Spinal cord (tissue), 10 donors: ENCODE data around the gene GPR55. TPM values are rescaled to one million over a fixed set of nuclear protein-coding genes. Genes with fewer than 3 reads are reported as not detected.
A peak's percentile ranks its signal among the peaks of the same experiment; 100 is the strongest.

Source experiments
- DNase-seq, 6 donors: peaks; one replicate each; pipeline versions ENCODE4 v3.0.0 to v3.0.0-alpha.2; 2013 to 2015; ENCODE audit warnings: low spot score in 6 of 6, low read depth in 4 of 6
- H3K27ac ChIP-seq: one replicate; pipeline ENCODE4 v1.5.1; 2013; ENCODE audit warnings: low read depth, low read length, control low read depth
- H3K27me3 ChIP-seq: one replicate; pipeline ENCODE4 v1.6.1; 2013; ENCODE audit warnings: low read length; ENCODE audit not compliant: control insufficient read depth, insufficient read depth
- H3K36me3 ChIP-seq: one replicate; pipeline ENCODE4 v1.6.1; 2013; ENCODE audit warnings: low read length; ENCODE audit not compliant: control insufficient read depth, insufficient read depth
- H3K4me1 ChIP-seq: one replicate; pipeline ENCODE4 v1.6.1; 2013; ENCODE audit warnings: low read length; ENCODE audit not compliant: control insufficient read depth, insufficient read depth
- H3K4me3 ChIP-seq: one replicate; pipeline ENCODE4 v1.5.1; 2013; ENCODE audit warnings: low read depth, low read length, control low read depth
- H3K9me3 ChIP-seq: one replicate; pipeline ENCODE4 v1.6.1; 2013; ENCODE audit warnings: low read length; ENCODE audit not compliant: control insufficient read depth, insufficient read depth
- WGBS: methylation state at CpG from one replicate; pipeline ENCODE4 v1.1.5; 2013; ENCODE audit warnings: missing lambda C conversion rate; ENCODE audit not compliant: insufficient coverage; 5-methylcytosine and 5-hydroxymethylcytosine counted together
- polyA plus RNA-seq, 2 donors: library from polyadenylated mRNA; unstranded; fragments of 120-200 nt; gene quantifications; one replicate each; pipeline ENCODE4 v1.2.1, GENCODE V29; 2013; ENCODE audit not compliant: insufficient read length in 2 of 2
- total RNA-seq, 2 donors: library from RNA; depleted of rRNA in 1 of 2; stranded (reverse); fragments of 120-200 nt in 1 of 2; fragments of >200 nt in 1 of 2; gene quantifications; one replicate each; pipeline versions ENCODE4 v1.2.3 to v1.2.4, GENCODE V29; 2013 to 2014
- donor health status: healthy.

Gene GPR55
- total and polyA plus RNA-seq, 4 donors: 0.08 to 0.12 TPM; not detected in 2

GRCh38 chr2:230869914-230870543 lies 55.0 kb downstream of the GPR55 start:
- Histone ChIP-seq H3K9me3 (no peaks in the 10 kb centered on the region), H3K36me3 (peaks cover 56% of the 10 kb centered on the region), H3K27me3 (no peaks in the 10 kb centered on the region), H3K4me3 (no peak overlapping the region), H3K4me1 (peaks cover 84% of the 10 kb centered on the region), H3K27ac (peak overlapping the region; percentile 86)
- WGBS: 45% methylated on average over 11 of the region's 11 CpGs
- DNase-seq: peak in 1 of 6 donors; percentile 62

GRCh38 chr2:230868947-230869913 lies 55.8 kb downstream of the GPR55 start:
- H3K27me3 ChIP-seq: no peaks in the 10 kb centered on the region
- WGBS: 13% methylated on average over 16 of the region's 19 CpGs
- no peaks in the 10 kb centered on the region for H3K9me3 ChIP-seq
- peak overlapping the region; percentile 86 for H3K27ac ChIP-seq
- peak in 2 of 6 donors; percentile 58 to 87 for DNase-seq
- H3K4me1 ChIP-seq: peaks cover 87% of the 10 kb centered on the region
- H3K4me3 ChIP-seq: no peak overlapping the region
- peaks cover 48% of the 10 kb centered on the region for H3K36me3 ChIP-seq

GRCh38 chr2:230868161-230868946 lies 56.7 kb downstream of the GPR55 start:
- H3K4me3 ChIP-seq: no peak overlapping the region
- peak overlapping the region; percentile 86 for H3K27ac ChIP-seq
- H3K9me3 ChIP-seq: no peaks in the 10 kb centered on the region
- H3K36me3 ChIP-seq: peaks cover 39% of the 10 kb centered on the region
- DNase-seq: peak in 2 of 6 donors; percentile 83 to 86
- H3K27me3 ChIP-seq: no peaks in the 10 kb centered on the region
- H3K4me1 ChIP-seq: peaks cover 93% of the 10 kb centered on the region
- 13% methylated on average over 12 of the region's 15 CpGs for WGBS

- Histone ChIP-seq H3K4me3 (peak overlapping the region; percentile 79), H3K9me3 (no peaks in the 10 kb centered on the region), H3K36me3 (peaks cover 27% of the 10 kb centered on the region), H3K4me1 (peaks cover 80% of the 10 kb centered on the region), H3K27ac (peak overlapping the region; percentile 92), H3K27me3 (no peaks in the 10 kb centered on the region)
- 13% methylated on average over 9 of the region's 13 CpGs for WGBS
- DNase-seq: peak in 2 of 6 donors; percentile 92 to 93
Measured at GRCh38 chr2:230866756-230867523, 58.1 kb downstream of the GPR55 start.

- WGBS: 1% methylated on average over 27 of the region's 35 CpGs
Measured at GRCh38 chr2:230865766-230866755, 59.0 kb downstream of the GPR55 start.

GRCh38 chr2:230865307-230865765 lies 59.7 kb downstream of the GPR55 start:
- peak overlapping the region; percentile 79 for H3K4me3 ChIP-seq
- H3K36me3 ChIP-seq: peaks cover 13% of the 10 kb centered on the region
- DNase-seq: peak in 2 of 6 donors; percentile 64 to 76
- H3K9me3 ChIP-seq: no peaks in the 10 kb centered on the region
- peaks cover 64% of the 10 kb centered on the region for H3K4me1 ChIP-seq
- WGBS: 0% methylated on average over 24 of the region's 24 CpGs
- H3K27ac ChIP-seq: peak overlapping the region; percentile 92
- no peaks in the 10 kb centered on the region for H3K27me3 ChIP-seq

More at GRCh38 chr2:230865766-230866755, 59.0 kb downstream of the GPR55 start:
- Histone ChIP-seq H3K36me3 (peaks cover 18% of the 10 kb centered on the region), H3K4me1 (peaks cover 71% of the 10 kb centered on the region), H3K27ac (peak overlapping the region; percentile 92), H3K9me3 (no peaks in the 10 kb centered on the region), H3K4me3 (peak overlapping the region; percentile 79), H3K27me3 (no peaks in the 10 kb centered on the region)
- DNase-seq: peak in 2 of 6 donors; percentile 81 to 82

GRCh38 chr2:230864605-230865306 lies 60.3 kb downstream of the GPR55 start, which contains the start of gene ITM2C:
TSS of gene ITM2C (plus strand) at chr2:230864942. CDS start at chr2:230865026, 84 bp downstream.
- peak in 3 of 6 donors; percentile 50 to 92 (median 91) for DNase-seq
- Histone ChIP-seq H3K9me3 (no peaks in the 10 kb centered on the region), H3K4me1 (peaks cover 58% of the 10 kb centered on the region), H3K27me3 (no peaks in the 10 kb centered on the region), H3K27ac (peak within 1 kb of the TSS; percentile 92), H3K36me3 (peaks cover 11% of the 10 kb centered on the region), H3K4me3 (peak within 1 kb of the TSS; percentile 79)
- under 1% methylated on average over 69 of the region's 76 CpGs for WGBS
